ENCODE measurements around the gene HPD. TPM values are rescaled to one million over a fixed set of nuclear protein-coding genes. Genes with fewer than 3 reads are reported as not detected.
"Not testable (repeated sequence)": the region's sequence is repeated elsewhere in the genome, so short reads cannot be mapped to it uniquely, and the experiment has no call there.

The HPD gene
- total RNA-seq, 1 experiment from 2014 or later = not detected

DNA sequence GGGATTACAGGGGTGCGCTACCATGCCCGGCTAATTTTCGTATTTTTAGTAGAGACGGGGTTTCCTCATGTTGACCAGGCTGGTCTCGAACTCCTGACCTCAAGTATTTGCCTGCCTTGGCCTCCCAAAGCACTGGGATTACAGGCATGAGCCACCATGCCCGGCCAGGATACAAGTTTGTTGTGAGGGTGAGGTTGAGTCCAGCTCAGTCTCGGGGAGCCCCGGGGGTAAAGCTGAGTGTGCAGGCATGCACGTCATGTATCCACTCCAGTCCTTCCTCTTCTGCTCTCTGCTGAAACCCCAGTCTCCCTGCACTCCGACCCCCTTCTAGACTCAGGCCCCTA lies 369 bp downstream of the HPD start:
- Histone ChIP-seq H3K9me3 (ENCODE audit: low read depth, low read length, poor library complexity, severe bottlenecking) (no peaks in the 10 kb centered on the region), H3K4me3 (ENCODE audit: low read depth, low read length, poor library complexity, severe bottlenecking) (no peak overlapping the region), H3K4me1 (ENCODE audit: insufficient read depth, low read length, poor library complexity, severe bottlenecking) (no peaks in the 10 kb centered on the region), H3K27me3 (replicated peaks; ENCODE audit: insufficient read depth, low read depth, low read length, poor library complexity) (no peaks in the 10 kb centered on the region), H3K27ac (ENCODE audit: low read depth, low read length, poor library complexity, severe bottlenecking) (no peak overlapping the region), H3K36me3 (ENCODE audit: insufficient read depth, low read length, poor library complexity, severe bottlenecking) (no peaks in the 10 kb centered on the region)
- TF ChIP-seq, protein P1, sequence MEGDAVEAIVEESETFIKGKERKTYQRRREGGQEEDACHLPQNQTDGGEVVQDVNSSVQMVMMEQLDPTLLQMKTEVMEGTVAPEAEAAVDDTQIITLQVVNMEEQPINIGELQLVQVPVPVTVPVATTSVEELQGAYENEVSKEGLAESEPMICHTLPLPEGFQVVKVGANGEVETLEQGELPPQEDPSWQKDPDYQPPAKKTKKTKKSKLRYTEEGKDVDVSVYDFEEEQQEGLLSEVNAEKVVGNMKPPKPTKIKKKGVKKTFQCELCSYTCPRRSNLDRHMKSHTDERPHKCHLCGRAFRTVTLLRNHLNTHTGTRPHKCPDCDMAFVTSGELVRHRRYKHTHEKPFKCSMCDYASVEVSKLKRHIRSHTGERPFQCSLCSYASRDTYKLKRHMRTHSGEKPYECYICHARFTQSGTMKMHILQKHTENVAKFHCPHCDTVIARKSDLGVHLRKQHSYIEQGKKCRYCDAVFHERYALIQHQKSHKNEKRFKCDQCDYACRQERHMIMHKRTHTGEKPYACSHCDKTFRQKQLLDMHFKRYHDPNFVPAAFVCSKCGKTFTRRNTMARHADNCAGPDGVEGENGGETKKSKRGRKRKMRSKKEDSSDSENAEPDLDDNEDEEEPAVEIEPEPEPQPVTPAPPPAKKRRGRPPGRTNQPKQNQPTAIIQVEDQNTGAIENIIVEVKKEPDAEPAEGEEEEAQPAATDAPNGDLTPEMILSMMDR (conservative IDR thresholded peaks at IDR 0.05; ENCODE audit: low read depth, low read length) = no peak
- no peak for TF ChIP-seq EZH2 (IDR thresholded peaks at IDR 0.05; ENCODE audit: borderline replicate concordance, low read depth, low read length, poor library complexity, severe bottlenecking)
- DNase-seq (ENCODE audit: low spot score) = no peak
- intact Hi-C loops (cut with micrococcal nuclease; ENCODE audit: unreplicated experiment) = no loop called here
- no TSS peak for BruUV-seq (replicated peaks)
- ChIA-PET CTCF (no interaction called here), POLR2A (ENCODE audit: low non-redundant PET) (no interaction called here)

GRCh38 chr12:121857322-121858246 lies 1.1 kb downstream of the HPD start:
- CTCF ChIA-PET = no interaction called here
- no peak for DNase-seq (ENCODE audit: low spot score)
- no peak overlapping the region for H3K4me3 ChIP-seq (ENCODE audit: low read depth, low read length, poor library complexity, severe bottlenecking)

DNA sequence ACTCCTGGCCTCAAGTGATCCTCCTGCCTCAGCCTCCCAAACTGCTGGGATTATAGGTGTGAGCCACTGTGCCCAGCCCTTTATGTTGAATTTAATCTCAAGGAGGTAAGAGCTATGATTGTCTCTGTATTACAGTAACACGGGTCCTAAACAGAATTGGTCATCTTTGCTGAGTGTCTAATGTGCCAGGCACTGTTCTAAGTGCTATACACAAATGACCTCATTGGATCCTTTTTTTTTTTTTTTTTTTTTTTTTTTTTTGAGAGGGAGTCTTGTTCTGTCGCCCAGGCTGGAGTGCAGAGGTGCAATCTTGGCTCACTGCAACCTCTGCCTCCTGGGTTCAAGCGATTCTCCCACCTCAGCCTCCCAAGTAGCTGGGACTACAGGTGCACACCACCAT lies 6.3 kb downstream of the HPD start:
- intact Hi-C loops (cut with micrococcal nuclease; ENCODE audit: unreplicated experiment); CTCF ChIA-PET; DNase-seq (ENCODE audit: low spot score); H3K27ac ChIP-seq (ENCODE audit: low read depth, low read length, poor library complexity, severe bottlenecking); H3K9me3 ChIP-seq (ENCODE audit: low read depth, low read length, poor library complexity, severe bottlenecking); H3K36me3 ChIP-seq (ENCODE audit: insufficient read depth, low read length, poor library complexity, severe bottlenecking); POLR2A ChIA-PET (ENCODE audit: low non-redundant PET); BruUV-seq (replicated peaks); H3K4me1 ChIP-seq (ENCODE audit: insufficient read depth, low read length, poor library complexity, severe bottlenecking); H3K27me3 ChIP-seq (replicated peaks; ENCODE audit: insufficient read depth, low read depth, low read length, poor library complexity); H3K4me3 ChIP-seq (ENCODE audit: low read depth, low read length, poor library complexity, severe bottlenecking): not testable (repeated sequence)

More at GRCh38 chr12:121857322-121858246, 1.1 kb downstream of the HPD start:
- POLR2A ChIA-PET (ENCODE audit: low non-redundant PET) = no interaction called here
- Histone ChIP-seq H3K27ac (ENCODE audit: low read depth, low read length, poor library complexity, severe bottlenecking) (no peak overlapping the region), H3K9me3 (ENCODE audit: low read depth, low read length, poor library complexity, severe bottlenecking) (no peaks in the 10 kb centered on the region), H3K36me3 (ENCODE audit: insufficient read depth, low read length, poor library complexity, severe bottlenecking) (no peaks in the 10 kb centered on the region), H3K27me3 (replicated peaks; ENCODE audit: insufficient read depth, low read depth, low read length, poor library complexity) (no peaks in the 10 kb centered on the region), H3K4me1 (ENCODE audit: insufficient read depth, low read length, poor library complexity, severe bottlenecking) (no peaks in the 10 kb centered on the region)
- intact Hi-C loops (cut with micrococcal nuclease; ENCODE audit: unreplicated experiment) = no loop called here
- TF ChIP-seq, protein P1 (conservative IDR thresholded peaks at IDR 0.05; ENCODE audit: low read depth, low read length) = no peak
- no peak for TF ChIP-seq EZH2 (IDR thresholded peaks at IDR 0.05; ENCODE audit: borderline replicate concordance, low read depth, low read length, poor library complexity, severe bottlenecking)
- no TSS peak for BruUV-seq (replicated peaks)

GRCh38 chr12:121849665-121850064 lies 9.0 kb downstream of the HPD start:
- DNase-seq (ENCODE audit: low spot score) = no peak
- intact Hi-C loops (cut with micrococcal nuclease; ENCODE audit: unreplicated experiment) = no loop called here
- Histone ChIP-seq H3K36me3 (ENCODE audit: insufficient read depth, low read length, poor library complexity, severe bottlenecking) (no peaks in the 10 kb centered on the region), H3K27ac (ENCODE audit: low read depth, low read length, poor library complexity, severe bottlenecking) (no peak overlapping the region), H3K9me3 (ENCODE audit: low read depth, low read length, poor library complexity, severe bottlenecking) (no peaks in the 10 kb centered on the region), H3K4me3 (ENCODE audit: low read depth, low read length, poor library complexity, severe bottlenecking) (no peak overlapping the region), H3K4me1 (ENCODE audit: insufficient read depth, low read length, poor library complexity, severe bottlenecking) (no peaks in the 10 kb centered on the region), H3K27me3 (replicated peaks; ENCODE audit: insufficient read depth, low read depth, low read length, poor library complexity) (no peaks in the 10 kb centered on the region)
- TF ChIP-seq EZH2 (IDR thresholded peaks at IDR 0.05; ENCODE audit: borderline replicate concordance, low read depth, low read length, poor library complexity, severe bottlenecking) = no peak
- TF ChIP-seq, protein P1 (conservative IDR thresholded peaks at IDR 0.05; ENCODE audit: low read depth, low read length) = no peak
- CTCF ChIA-PET = no interaction called here
- no TSS peak for BruUV-seq (replicated peaks)
- POLR2A ChIA-PET (ENCODE audit: low non-redundant PET) = no interaction called here
